GM21360 (cell line): ENCODE data around the gene GTSF1L.
A peak's percentile ranks its signal among the peaks of the same experiment; 100 is the strongest.

Experiments used
- ATAC-seq: cut with Tn5 transposase; IDR thresholded peaks from one replicate; pipeline ENCODE4 v1.9.1; 2021; ENCODE audit warnings: mild to moderate bottlenecking, moderate library complexity; ENCODE audit not compliant: unreplicated experiment

The GTSF1L gene

GRCh38 chr20:43717616-43717995, 9.2 kb downstream of the GTSF1L start:
- ATAC-seq = no peak

DNA sequence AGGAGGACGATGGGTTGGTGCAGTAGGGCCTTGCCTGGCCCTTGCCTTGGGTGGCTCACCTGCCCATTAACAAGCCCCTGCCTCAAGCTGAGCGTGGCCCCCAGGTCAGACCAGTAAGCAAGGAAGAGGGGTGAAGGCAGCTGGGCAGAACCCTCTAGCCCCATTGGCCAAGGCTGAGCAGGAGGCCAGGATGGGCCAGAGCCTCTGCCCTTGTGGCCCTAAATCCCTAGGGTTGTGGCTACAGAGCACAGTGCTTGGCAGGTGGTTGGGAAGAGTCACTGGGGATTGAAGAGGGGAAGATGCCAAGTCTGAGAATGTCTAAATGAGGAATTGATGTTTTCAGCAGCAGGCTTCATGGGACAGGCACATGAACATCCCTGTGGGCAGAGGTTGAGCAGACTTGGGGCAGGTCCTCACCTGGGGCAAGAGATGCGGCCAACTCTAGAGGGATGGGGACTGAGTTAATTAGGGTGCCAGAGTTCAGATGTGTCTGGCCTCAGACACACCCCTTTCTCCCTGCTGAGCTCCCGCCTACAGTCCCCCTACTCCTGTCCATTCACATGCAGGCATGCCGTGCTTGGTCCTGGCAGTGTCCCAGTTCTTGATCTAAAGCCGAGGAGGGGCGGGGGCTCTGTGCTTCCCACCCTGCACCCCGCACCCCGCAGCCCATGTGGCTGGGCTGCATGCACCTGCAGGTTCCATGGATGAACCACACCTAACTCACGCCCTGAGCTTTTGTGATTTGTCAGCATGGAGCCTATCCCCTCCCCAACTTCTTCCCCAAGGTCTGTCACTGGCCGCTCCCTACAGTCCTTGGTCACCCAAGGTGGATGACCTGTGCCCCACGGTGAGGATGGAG, 9.8 kb downstream of the GTSF1L start:
- no peak for ATAC-seq

DNA sequence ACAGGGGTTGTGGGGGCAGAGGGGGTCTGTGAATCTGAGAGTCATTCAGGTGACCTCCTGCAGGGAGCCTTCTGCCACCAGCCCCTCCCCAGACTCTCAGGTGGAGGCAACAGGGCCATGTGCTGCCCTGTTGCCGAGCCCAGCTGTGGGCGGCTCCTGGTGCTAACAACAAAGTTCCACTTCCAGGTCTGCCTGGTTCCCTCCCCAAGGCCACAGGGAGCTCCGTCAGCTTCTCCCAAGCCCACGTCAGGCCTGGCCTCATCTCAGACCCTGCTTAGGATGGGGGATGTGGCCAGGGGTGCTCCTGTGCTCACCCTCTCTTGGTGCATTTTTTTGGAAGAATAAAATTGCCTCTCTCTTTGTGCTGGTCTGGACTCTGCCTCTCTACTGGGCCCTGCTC, 10.7 kb downstream of the GTSF1L start:
- ATAC-seq = no peak

- ATAC-seq = no peak
Observed at GRCh38 chr20:43715511-43715910, 11.3 kb downstream of the GTSF1L start.

- no peak for ATAC-seq
Observed at GRCh38 chr20:43715044-43715443, 11.8 kb downstream of the GTSF1L start.

- ATAC-seq = peak; percentile 11
Observed at GRCh38 chr20:43711098-43711654, 15.6 kb downstream of the GTSF1L start.

GRCh38 chr20:43710370-43711044, 16.3 kb downstream of the GTSF1L start:
- ATAC-seq = peak; percentile 73

DNA sequence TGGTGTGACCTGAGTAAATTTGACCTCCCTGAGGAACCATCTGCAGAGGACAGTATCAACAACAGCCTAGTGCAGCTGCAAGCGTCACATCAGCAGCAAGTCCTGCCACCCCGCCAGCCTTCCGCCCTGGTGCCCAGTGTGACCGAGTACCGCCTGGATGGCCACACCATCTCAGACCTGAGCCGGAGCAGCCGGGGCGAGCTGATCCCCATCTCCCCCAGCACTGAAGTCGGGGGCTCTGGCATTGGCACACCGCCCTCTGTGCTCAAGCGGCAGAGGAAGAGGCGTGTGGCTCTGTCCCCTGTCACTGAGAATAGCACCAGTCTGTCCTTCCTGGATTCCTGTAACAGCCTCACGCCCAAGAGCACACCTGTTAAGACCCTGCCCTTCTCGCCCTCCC, 24.3 kb downstream of the GTSF1L start:
- no peak for ATAC-seq

DNA sequence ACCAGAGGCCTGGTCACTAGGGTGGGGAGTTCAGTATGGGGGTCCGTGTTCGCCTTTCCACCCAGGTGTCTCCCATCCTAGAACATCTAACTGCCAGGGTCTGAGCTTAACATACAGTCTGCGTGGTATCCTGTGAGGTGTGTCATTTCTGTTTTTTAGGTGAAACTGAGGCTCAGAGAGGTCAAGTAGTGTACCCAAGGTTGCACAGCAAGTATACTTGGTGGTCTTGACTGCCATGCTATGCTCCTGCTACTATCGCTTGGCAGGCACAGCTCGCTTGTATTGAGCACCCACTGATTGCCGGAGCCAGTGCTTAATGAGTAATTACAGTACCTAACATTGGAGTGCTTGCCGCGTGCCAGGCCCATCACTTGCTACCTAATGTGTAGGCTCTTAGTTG, 26.2 kb downstream of the GTSF1L start:
- ATAC-seq = no peak

DNA sequence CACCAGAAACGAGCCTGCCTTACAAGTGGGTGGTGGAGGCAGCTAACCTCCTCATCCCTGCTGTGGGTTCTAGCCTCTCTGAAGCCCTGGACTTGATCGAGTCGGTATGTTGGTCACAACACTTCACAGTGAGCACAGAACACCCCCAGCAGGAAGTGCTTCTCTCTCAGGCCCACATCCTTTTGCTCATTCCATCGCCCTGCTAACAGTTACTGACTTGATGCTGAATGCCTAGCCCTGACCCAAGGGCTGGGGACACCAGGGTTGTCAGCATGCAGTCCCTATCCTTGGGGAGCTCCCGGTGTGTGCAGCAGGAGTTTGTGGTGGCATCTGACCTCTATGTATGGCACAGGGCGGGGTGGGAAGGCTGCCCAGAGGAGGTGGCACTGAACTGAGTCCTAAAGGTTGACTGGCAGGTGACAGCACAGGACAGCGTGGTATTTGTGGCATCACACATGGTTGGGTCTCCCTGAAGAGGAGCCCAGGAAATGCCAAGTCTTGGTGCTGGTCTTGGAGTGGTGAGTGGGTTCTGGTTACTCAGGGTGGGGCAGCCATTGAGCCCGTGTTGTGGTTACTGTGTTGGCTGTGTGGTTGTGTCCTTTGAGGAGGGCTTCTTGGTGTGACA, 26.7 kb downstream of the GTSF1L start:
- ATAC-seq = no peak

- no peak for ATAC-seq
Observed at GRCh38 chr20:43695571-43695970, 31.2 kb downstream of the GTSF1L start.

- no peak for ATAC-seq
Observed at GRCh38 chr20:43694763-43695162, 32.0 kb downstream of the GTSF1L start.

DNA sequence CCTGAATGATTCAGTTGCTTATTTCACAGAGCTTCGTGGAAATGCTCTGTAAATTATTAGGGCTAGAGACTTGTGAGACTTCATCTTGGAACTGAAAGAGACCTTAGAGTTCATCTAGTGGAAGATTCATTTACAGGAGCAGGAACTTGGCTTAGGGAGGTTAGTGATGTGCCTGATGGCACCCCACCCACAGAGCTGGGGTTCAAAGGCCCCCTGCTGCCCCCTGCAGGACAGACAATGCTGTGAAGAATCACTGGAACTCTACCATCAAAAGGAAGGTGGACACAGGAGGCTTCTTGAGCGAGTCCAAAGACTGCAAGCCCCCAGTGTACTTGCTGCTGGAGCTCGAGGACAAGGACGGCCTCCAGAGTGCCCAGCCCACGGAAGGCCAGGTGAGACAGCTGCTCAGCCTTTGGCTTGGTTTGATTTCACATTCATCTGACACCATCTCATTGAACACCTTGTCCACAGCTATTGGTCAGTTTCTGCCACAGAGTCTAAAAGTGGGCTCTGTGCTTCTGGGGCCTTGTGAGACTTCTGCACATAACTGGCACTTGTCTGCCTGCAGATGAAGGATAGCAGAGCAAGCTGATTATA, 34.8 kb downstream of the GTSF1L start:
- no peak for ATAC-seq

DNA sequence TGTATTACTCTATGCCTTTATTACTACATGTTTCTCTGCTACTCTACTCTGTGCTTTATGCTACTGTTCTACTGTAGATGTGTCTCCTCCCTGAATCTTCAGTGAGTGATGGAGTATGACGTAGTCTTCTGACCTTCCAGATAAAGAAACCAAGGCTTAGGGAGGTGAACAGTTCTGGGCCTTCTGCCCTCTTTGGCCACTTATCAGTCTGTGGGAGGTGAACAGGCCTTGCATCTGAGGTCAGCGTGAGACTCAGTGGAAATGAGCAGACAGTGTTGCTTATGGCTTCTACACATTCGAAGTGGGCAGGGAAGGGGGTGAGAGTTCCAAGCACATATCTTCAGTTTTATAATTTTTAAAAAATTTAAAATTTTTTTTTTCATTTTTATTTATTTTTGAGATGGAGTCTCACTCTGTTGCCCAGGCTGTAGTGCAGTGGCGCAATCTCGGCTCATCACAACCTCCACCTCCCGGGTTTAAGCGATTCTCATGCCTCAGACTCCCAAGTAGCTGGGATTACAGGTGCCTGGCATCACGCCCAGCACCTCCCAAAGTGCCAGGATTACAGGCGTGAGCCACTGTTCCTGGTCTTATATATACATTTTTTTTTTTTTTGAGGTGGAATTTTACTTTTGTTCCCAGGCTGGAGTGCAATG, 35.7 kb downstream of the GTSF1L start:
- ATAC-seq = no peak

DNA sequence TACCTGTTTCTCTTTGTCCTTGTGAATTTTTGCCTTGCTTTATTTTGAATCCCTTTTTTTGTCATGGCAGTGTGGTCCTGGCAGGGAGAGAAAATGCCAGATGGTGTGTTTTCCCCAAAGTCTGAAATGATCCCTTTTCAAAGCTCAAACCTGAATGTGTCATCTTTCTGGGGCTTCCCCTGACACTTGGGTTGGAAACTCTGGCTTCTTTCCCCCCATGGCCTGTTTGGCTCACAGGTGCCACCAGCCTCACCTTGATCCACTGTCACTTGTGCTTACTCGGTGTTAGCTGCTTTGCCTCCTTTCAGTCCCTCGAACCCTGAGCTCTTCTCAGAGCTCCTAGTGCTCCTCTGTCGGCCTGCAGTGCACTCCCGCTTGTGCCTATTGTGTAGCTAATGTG, 37.6 kb downstream of the GTSF1L start:
- ATAC-seq = no peak

- no peak for ATAC-seq
Observed at GRCh38 chr20:43686820-43687219, 40.0 kb downstream of the GTSF1L start.

DNA sequence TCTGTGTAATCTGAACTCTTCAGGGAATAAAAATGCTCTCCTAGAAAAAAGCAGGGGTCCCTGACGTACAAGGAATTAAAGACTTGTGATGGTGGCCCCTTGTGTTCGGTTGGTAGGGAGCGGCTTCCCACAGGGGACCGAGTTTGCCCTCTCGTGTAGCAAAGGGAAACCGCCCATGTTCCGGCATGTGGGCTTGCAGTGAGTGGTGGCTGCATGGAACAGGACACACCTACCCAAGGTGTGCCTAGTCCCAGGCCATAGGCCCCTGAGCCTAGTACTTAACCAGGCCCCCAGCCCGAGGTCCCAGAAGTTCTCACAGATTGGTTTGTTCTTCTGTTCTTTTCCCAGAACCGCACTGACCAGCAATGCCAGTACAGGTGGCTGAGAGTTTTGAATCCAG, 44.4 kb downstream of the GTSF1L start:
- ATAC-seq = peak; percentile 31

DNA sequence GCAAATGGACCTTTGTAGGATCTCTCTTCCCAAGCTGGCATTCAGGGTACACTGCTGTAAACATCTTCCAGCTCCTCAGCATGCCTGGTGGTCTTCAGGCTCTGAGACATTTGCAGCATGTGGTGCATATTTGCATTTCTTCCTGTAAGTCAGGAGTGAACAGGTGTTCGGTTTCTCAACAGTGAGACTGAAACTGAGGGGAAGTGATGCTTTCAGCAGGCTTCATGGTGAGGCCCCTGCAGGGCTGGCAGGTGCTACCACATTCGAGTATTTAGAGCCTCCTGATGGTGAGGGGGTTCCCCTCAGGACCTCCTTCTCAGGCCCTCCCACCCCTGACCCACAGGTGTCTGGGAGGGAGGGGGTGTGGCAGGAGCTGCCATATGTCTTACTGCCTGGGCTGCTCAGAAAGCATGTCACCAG, 44.8 kb downstream of the GTSF1L start:
- peak; percentile 91 for ATAC-seq

DNA sequence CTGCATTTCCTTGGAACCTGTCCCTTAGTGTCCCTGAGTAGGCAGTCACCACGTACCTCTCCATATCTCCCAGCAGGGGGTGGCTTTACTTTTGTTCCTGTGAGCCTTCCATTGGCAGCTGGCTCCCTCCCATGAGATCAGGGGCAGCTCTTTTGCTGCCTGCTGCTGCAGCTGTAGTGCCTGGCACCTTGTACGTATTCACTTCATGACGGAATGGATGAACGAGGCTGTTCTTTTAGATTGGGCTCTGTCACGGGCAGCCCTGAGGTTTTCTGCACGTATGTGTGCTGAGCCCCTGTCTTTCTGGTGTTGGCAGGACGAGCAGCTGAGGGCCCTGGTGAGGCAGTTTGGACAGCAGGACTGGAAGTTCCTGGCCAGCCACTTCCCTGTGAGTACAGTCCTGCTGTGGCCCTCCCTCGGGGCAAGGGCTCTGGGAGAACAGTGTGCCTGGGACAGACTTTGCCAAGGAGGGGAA, 45.3 kb downstream of the GTSF1L start:
- peak; percentile 23 for ATAC-seq

- peak; percentile 4 for ATAC-seq
Observed at GRCh38 chr20:43680981-43681380, 45.8 kb downstream of the GTSF1L start.

- ATAC-seq = no peak
Observed at GRCh38 chr20:43676368-43676767, 50.4 kb downstream of the GTSF1L start.
